Panc1 (cell line): ENCODE measurements around the gene NTNG1.

Experiments
- POLR2AphosphoS5 ChIP-seq: IDR thresholded peaks from 2 replicates; pipeline ENCODE4 v1.6.1; 2012; ENCODE audit warnings: mild to moderate bottlenecking, low read depth, low read length, moderate library complexity
- TF ChIP-seq, protein P1 (sequence below): fragments of 450-650 bp; IDR thresholded peaks from 2 replicates; pipeline ENCODE4 v1.5.1; 2017; ENCODE audit warnings: mild to moderate bottlenecking
- TF ChIP-seq, protein P2 (sequence below), 2 experiments: IDR thresholded peaks; 2 replicates each; pipeline ENCODE4 v1.6.1; 2011 to 2012; ENCODE audit warnings: low read depth in 2 of 2, control low read depth in 1 of 2, low read length in 1 of 2, mild to moderate bottlenecking in 1 of 2, moderate library complexity in 1 of 2; ENCODE audit not compliant: insufficient read depth in 1 of 2

DNA sequence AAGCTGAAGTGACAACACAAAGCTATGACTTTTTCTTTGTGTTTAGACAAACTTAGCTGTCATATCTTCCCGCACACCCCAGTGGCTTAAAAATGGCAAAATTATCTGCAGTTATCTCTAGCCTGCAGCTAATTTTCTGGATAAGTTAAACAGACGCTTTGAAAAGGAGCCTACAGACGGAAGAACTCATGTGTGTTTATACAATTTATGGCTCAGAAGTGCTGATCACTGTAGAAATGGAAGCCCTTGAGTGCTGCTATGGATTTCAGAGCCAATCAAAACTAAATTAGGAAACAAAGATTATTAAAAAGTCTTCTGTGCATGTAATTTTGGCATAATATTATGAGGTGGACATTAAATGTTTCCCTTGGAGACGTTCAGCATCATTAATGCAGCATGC, 11.6 kb downstream of the NTNG1 start:
- TF ChIP-seq, protein P1, sequence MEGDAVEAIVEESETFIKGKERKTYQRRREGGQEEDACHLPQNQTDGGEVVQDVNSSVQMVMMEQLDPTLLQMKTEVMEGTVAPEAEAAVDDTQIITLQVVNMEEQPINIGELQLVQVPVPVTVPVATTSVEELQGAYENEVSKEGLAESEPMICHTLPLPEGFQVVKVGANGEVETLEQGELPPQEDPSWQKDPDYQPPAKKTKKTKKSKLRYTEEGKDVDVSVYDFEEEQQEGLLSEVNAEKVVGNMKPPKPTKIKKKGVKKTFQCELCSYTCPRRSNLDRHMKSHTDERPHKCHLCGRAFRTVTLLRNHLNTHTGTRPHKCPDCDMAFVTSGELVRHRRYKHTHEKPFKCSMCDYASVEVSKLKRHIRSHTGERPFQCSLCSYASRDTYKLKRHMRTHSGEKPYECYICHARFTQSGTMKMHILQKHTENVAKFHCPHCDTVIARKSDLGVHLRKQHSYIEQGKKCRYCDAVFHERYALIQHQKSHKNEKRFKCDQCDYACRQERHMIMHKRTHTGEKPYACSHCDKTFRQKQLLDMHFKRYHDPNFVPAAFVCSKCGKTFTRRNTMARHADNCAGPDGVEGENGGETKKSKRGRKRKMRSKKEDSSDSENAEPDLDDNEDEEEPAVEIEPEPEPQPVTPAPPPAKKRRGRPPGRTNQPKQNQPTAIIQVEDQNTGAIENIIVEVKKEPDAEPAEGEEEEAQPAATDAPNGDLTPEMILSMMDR = no peak
- TF ChIP-seq POLR2AphosphoS5 = no peak
- TF ChIP-seq, protein P2, sequence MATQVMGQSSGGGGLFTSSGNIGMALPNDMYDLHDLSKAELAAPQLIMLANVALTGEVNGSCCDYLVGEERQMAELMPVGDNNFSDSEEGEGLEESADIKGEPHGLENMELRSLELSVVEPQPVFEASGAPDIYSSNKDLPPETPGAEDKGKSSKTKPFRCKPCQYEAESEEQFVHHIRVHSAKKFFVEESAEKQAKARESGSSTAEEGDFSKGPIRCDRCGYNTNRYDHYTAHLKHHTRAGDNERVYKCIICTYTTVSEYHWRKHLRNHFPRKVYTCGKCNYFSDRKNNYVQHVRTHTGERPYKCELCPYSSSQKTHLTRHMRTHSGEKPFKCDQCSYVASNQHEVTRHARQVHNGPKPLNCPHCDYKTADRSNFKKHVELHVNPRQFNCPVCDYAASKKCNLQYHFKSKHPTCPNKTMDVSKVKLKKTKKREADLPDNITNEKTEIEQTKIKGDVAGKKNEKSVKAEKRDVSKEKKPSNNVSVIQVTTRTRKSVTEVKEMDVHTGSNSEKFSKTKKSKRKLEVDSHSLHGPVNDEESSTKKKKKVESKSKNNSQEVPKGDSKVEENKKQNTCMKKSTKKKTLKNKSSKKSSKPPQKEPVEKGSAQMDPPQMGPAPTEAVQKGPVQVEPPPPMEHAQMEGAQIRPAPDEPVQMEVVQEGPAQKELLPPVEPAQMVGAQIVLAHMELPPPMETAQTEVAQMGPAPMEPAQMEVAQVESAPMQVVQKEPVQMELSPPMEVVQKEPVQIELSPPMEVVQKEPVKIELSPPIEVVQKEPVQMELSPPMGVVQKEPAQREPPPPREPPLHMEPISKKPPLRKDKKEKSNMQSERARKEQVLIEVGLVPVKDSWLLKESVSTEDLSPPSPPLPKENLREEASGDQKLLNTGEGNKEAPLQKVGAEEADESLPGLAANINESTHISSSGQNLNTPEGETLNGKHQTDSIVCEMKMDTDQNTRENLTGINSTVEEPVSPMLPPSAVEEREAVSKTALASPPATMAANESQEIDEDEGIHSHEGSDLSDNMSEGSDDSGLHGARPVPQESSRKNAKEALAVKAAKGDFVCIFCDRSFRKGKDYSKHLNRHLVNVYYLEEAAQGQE (IDR thresholded peaks at IDR 0.05; ENCODE audit: insufficient read depth in 1 of 2, low read depth in 2 of 2, low read length in 1 of 2) = no peak
